Calu3 (cell line): ENCODE data around the gene ATP13A3. TPM values are rescaled to one million over a fixed set of nuclear protein-coding genes. Genes with fewer than 3 reads are reported as not detected.

ENCODE experiments used
- BruUV-seq: library from RNA; stranded (reverse); fragments of 400-500 nt; replicated peaks from 2 replicates; lab custom pipeline; 2021; lab: Mats Ljungman, UMichigan
- CTCF ChIA-PET: fragments of 300-600 bp; sonication (Branson Sonifier 250); formaldehyde crosslinking; loops from one replicate; lab custom pipeline; 2022; ENCODE audit warnings: antibody characterized with exemption; lab: Charles Lee
- DNase-seq: peaks from one replicate; pipeline ENCODE4 v3.0.0; 2022
- H3K27ac Mint-ChIP-seq: one replicate; pipeline ENCODE4 v1.8.0; 2022; ENCODE audit warnings: mixed read lengths; ENCODE audit not compliant: unreplicated experiment
- H3K27me3 Mint-ChIP-seq: one replicate; pipeline ENCODE4 v1.8.0; 2022; ENCODE audit warnings: mixed read lengths; ENCODE audit not compliant: unreplicated experiment
- H3K36me3 Mint-ChIP-seq: one replicate; pipeline ENCODE4 v1.8.0; 2022; ENCODE audit warnings: mild to moderate bottlenecking, moderate library complexity, mixed read lengths; ENCODE audit not compliant: insufficient read depth, unreplicated experiment
- H3K4me1 Mint-ChIP-seq: one replicate; pipeline ENCODE4 v1.8.0; 2022; ENCODE audit warnings: mild to moderate bottlenecking, low read depth, mixed read lengths; ENCODE audit not compliant: unreplicated experiment
- H3K4me3 Mint-ChIP-seq: one replicate; pipeline ENCODE4 v1.8.0; 2022; ENCODE audit warnings: mild to moderate bottlenecking, low read depth, moderate library complexity, mixed read lengths; ENCODE audit not compliant: unreplicated experiment
- H3K9me3 Mint-ChIP-seq: one replicate; pipeline ENCODE4 v1.8.0; 2022; ENCODE audit warnings: low read depth, mixed read lengths; ENCODE audit not compliant: unreplicated experiment
- intact Hi-C: fragments of 100-400 bp; cut with micrococcal nuclease; formaldehyde crosslinking; loops from one replicate; pipeline ENCODE4 v1.10.0; 2022; ENCODE audit not compliant: unreplicated experiment
- total RNA-seq: library from RNA; stranded (reverse); gene quantifications from 2 replicates; pipeline ENCODE4 v1.2.3, GENCODE V29; 2022
- TF ChIP-seq, protein P1 (sequence below): fragments of 200-600 bp; IDR thresholded peaks from one replicate; pipeline ENCODE4 v1.8.0; 2022; ENCODE audit warnings: antibody characterized with exemption; ENCODE audit not compliant: unreplicated experiment

ATP13A3 gene
- total RNA-seq, 1 experiment from 2014 or later, result 229 TPM

DNA sequence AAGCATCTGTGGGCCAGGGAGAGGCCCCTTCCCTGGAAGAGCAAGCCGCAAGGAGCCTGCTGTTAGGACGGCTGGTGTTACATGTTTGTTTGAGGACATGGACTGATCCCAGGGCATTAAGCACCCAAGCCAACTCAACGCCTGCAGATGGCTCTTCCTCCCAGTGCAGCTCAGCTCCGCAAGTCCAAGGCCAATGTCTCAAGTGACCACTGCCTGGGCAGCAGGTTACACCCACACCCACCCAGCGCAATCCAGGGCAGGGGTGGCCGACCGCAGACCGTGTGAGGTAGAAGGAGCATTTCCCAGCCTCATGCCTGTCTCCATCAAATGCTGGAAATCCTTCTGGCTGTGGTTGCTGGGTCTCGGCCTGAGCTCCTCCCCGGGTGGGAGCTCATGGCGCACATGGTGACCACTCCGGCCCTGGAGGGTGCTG is 102.2 kb downstream of the ATP13A3 start:
- H3K4me1 Mint-ChIP-seq, result no peaks in the 10 kb centered on the region

DNA sequence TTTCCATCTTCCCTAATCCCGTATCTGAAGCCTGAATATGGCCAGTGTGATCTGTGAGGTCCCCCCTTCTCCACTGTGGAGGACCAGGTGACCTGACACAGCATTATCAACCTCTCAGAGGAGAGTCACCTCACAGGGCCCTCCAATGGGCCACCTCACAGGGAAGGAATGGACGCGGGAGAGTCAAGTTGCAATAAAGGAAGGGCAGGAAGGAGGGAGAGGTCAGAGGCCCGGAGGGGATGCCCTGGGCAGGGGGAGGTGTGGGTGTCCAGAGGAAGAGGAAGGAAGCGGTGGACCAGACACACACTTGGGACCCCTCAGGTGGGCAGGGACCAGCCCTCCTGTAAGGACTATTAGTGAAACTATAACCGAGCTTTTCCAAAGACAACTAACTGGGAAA is 102.6 kb downstream of the ATP13A3 start:
- BruUV-seq, result no TSS peak
- no peak overlapping the region for H3K4me3 Mint-ChIP-seq
- peaks cover 93% of the 10 kb centered on the region for H3K27me3 Mint-ChIP-seq
- H3K27ac Mint-ChIP-seq, result no peak overlapping the region
- intact Hi-C loops, result no loop called here
- no peaks in the 10 kb centered on the region for H3K4me1 Mint-ChIP-seq
- no peaks in the 10 kb centered on the region for H3K9me3 Mint-ChIP-seq
- DNase-seq, result no peak
- H3K36me3 Mint-ChIP-seq, result no peaks in the 10 kb centered on the region
- CTCF ChIA-PET, result no interaction called here
- TF ChIP-seq, protein P1, sequence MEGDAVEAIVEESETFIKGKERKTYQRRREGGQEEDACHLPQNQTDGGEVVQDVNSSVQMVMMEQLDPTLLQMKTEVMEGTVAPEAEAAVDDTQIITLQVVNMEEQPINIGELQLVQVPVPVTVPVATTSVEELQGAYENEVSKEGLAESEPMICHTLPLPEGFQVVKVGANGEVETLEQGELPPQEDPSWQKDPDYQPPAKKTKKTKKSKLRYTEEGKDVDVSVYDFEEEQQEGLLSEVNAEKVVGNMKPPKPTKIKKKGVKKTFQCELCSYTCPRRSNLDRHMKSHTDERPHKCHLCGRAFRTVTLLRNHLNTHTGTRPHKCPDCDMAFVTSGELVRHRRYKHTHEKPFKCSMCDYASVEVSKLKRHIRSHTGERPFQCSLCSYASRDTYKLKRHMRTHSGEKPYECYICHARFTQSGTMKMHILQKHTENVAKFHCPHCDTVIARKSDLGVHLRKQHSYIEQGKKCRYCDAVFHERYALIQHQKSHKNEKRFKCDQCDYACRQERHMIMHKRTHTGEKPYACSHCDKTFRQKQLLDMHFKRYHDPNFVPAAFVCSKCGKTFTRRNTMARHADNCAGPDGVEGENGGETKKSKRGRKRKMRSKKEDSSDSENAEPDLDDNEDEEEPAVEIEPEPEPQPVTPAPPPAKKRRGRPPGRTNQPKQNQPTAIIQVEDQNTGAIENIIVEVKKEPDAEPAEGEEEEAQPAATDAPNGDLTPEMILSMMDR, result no peak

More for the DNA sequence above, 102.2 kb downstream of the ATP13A3 start:
- H3K27ac Mint-ChIP-seq, result no peak overlapping the region
- BruUV-seq, result no TSS peak
- intact Hi-C loops, result no loop called here
- no peak overlapping the region for H3K4me3 Mint-ChIP-seq
- H3K27me3 Mint-ChIP-seq, result peaks cover 93% of the 10 kb centered on the region
- CTCF ChIA-PET, result no interaction called here
- no peak for DNase-seq
- no peaks in the 10 kb centered on the region for H3K36me3 Mint-ChIP-seq
- H3K9me3 Mint-ChIP-seq, result peaks cover 2% of the 10 kb centered on the region
- TF ChIP-seq, protein P1, result no peak

DNA sequence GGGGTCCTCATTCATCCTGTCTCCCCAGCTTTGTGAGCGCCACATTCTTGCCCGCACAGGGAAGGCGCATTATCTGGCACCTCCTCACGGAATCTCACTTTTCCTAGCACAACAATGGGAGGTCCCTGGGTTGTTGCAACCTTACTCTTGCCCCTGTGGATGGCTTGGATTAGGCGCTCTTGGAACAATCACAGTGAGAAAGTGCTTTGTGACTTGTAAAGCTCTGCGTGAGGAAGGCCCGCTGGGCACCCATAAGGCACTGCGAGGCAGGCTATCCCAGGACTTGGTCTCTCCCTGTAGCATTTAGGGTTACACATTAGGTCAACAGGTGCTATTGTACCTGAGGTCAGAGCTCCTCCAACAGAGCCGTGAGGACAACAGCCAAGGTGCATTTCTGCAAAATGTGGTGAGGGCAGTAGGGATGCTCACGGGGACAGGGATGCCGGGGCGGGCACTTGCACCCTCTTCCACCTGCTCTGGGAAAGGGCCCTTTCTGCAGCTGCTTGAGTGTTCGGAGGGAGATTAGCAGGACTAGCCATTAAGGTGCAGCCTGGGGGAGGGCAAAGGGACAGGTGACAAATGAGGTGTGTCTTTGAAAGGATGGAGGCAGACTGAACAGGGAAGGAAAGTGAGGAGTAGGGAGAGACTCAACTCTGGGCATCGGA is 103.4 kb downstream of the ATP13A3 start:
- no peaks in the 10 kb centered on the region for H3K36me3 Mint-ChIP-seq
- no peak overlapping the region for H3K27ac Mint-ChIP-seq
- DNase-seq, result no peak
- H3K4me1 Mint-ChIP-seq, result no peaks in the 10 kb centered on the region
- H3K4me3 Mint-ChIP-seq, result no peak overlapping the region
- peaks cover 100% of the 10 kb centered on the region for H3K27me3 Mint-ChIP-seq
- no peaks in the 10 kb centered on the region for H3K9me3 Mint-ChIP-seq
- no TSS peak for BruUV-seq
- intact Hi-C loops, result no loop called here
- TF ChIP-seq, protein P1, result no peak
- CTCF ChIA-PET, result interaction anchor here (1.0 kb wide), 1 partner anchor 14 kb away, joined by 6 read pairs; no protein-coding TSS in a partner anchor

DNA sequence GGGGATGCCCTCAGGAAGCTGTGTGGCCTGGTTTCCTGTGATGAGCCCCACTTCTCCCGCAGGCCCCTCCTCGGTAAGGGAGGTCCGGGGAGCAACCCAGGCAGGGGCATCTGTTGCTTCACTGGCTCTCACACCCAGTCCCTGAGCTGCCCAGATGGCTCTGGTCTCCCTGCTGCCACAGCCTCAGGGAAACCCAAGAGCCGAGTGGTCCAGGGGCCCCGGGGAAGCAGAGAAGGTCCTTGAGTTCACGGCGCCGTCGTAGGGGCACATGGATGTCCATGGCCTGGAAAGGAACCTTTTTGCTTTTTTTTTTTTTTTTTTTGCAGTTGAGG is 103.9 kb downstream of the ATP13A3 start:
- TF ChIP-seq, protein P1, result no peak
- H3K27ac Mint-ChIP-seq, result no peak overlapping the region
- DNase-seq, result no peak
- BruUV-seq, result no TSS peak
- H3K36me3 Mint-ChIP-seq, result no peaks in the 10 kb centered on the region
- H3K27me3 Mint-ChIP-seq, result peaks cover 100% of the 10 kb centered on the region
- H3K9me3 Mint-ChIP-seq, result no peaks in the 10 kb centered on the region
- intact Hi-C loops, result no loop called here
- no peaks in the 10 kb centered on the region for H3K4me1 Mint-ChIP-seq
- no peak overlapping the region for H3K4me3 Mint-ChIP-seq
- CTCF ChIA-PET, result interaction anchor here (1.0 kb wide), 1 partner anchor 15 kb away, joined by 6 read pairs; no protein-coding TSS in a partner anchor
